Inflammatory macrophage treated with lipopolysaccharide for 1 hour (primary cell): ENCODE results near the gene OSBP2.

Experiments used
- DNase-seq, 2 donors: peaks; one replicate each; pipeline ENCODE4 v3.0.0-alpha.2; 2020 to 2022

Gene OSBP2

GRCh38 chr22:30871391-30872284 is 177.0 kb downstream of the OSBP2 start:
- DNase-seq = no peak

- no peak for DNase-seq
These were observed 177.8 kb downstream of the OSBP2 start for GRCh38 chr22:30872285-30873041.

GRCh38 chr22:30873086-30873650 is 178.5 kb downstream of the OSBP2 start:
- no peak for DNase-seq

- no peak for DNase-seq
These were observed 179.0 kb downstream of the OSBP2 start for GRCh38 chr22:30873661-30874060.

GRCh38 chr22:30874431-30875370 is 180.0 kb downstream of the OSBP2 start:
- DNase-seq = no peak

- no peak for DNase-seq
These were observed 181.0 kb downstream of the OSBP2 start for GRCh38 chr22:30875481-30876215.

GRCh38 chr22:30876221-30876751 is 181.6 kb downstream of the OSBP2 start:
- DNase-seq = no peak

GRCh38 chr22:30876915-30877553 is 182.4 kb downstream of the OSBP2 start:
- DNase-seq = no peak

GRCh38 chr22:30877662-30878515 is 183.2 kb downstream of the OSBP2 start:
- no peak for DNase-seq

GRCh38 chr22:30878516-30879414 is 184.1 kb downstream of the OSBP2 start:
- DNase-seq = no peak

GRCh38 chr22:30879415-30879797 is 184.7 kb downstream of the OSBP2 start:
- no peak for DNase-seq

GRCh38 chr22:30880181-30880601 is 185.5 kb downstream of the OSBP2 start:
- no peak for DNase-seq

- DNase-seq = no peak
These were observed 186.2 kb downstream of the OSBP2 start for GRCh38 chr22:30880847-30881246.

GRCh38 chr22:30881361-30882183 is 186.9 kb downstream of the OSBP2 start:
- DNase-seq = no peak

- no peak for DNase-seq
These were observed 187.6 kb downstream of the OSBP2 start for GRCh38 chr22:30882184-30882717.

GRCh38 chr22:30882974-30883533 is 188.4 kb downstream of the OSBP2 start:
- no peak for DNase-seq

GRCh38 chr22:30883586-30884145 is 189.0 kb downstream of the OSBP2 start:
- no peak for DNase-seq
